T47D (cell line): Measurements from ENCODE around the gene PHTF2.
A peak's percentile ranks its signal among the peaks of the same experiment; 100 is the strongest.

ENCODE experiments used
- DNase-seq, 2 experiments: peaks; one replicate each; pipeline versions ENCODE4 v3.0.0 to v3.0.0-alpha.2; 2011 to 2012; ENCODE audit warnings: low read depth in 1 of 2, low spot score in 1 of 2
- JUND ChIP-seq: IDR thresholded peaks from 2 replicates; pipeline ENCODE4 v1.6.1; 2012; ENCODE audit warnings: low read depth
- in situ Hi-C: cut with HindIII; loops from 2 replicates; pipeline ENCODE4 v1.10.0; 2016; ENCODE audit warnings: low sequenced_read_pairs, low pct_unique_long_range_greater_than_20kb

The PHTF2 gene

DNA sequence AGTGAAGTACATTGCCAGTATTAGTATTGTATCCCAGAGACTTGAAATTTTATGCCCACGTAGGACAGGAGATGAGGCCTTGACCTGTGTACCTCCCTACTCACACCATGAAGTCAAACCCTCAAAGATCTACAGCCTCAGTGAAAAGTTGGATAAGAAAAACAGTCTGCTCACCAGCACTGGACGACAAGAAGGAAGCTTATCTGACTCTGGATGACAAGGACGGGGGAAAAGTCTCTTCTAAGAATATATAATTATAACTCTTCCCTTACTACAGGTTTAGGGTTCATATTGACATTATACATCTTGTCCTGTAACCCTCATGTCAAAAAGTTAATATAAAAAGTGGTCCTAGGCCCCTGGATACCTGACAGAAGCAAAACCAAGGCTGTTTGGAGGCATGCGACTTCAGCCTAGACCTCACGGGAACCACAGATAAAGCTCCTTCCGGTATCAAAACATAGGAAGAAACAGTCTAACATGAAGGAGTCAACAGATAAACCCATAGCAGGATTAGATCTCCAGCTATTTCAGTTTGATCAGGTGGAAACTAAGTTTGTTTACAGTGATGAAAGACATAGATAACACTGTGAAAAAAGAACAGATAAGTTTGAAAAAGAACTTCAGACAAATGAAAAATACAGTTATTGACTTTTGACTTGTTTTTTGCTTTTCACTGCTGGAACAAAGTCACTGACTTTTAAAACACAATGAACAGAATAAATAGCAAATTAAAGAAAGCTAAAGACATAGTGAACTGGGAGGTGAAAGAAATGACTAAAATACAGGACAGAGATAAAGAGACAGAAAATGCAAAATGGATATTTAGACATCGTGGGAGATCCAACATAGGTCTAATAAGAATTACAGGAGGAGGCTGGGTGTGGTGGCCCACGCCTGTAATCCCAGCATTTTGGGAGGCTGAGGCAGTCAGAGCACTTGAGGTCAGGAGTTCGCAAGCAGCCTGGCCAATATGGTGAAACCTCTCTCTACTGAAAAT, 145.9 kb downstream of the PHTF2 start:
- in situ Hi-C loops: no loop called here
- no peak for TF ChIP-seq JUND
- no peak for DNase-seq

DNA sequence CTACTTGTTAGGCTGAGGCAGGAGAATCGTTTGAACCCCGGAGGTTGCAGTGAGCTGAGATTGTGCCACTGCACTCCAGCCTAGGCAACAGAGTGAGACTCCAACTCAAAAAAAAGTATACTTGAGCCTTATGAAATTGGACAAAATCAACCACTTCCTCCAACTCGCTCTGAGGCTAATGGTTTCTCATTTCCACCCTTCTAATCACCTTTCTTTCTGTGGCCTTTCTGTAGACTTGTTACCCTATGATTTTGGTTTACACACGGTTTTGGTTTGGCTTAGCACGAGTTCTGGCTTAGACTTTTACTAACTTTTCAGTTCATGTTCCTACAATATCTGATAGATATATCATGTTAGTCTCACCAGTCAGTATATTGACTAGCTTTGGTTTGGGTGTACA, 152.0 kb downstream of the PHTF2 start:
- TF ChIP-seq JUND: no peak
- no peak for DNase-seq
- in situ Hi-C loops: no loop called here

- DNase-seq: no peak
- in situ Hi-C loops: no loop called here
- no peak for TF ChIP-seq JUND
Measured at GRCh38 chr7:77954773-77955555, 156.4 kb downstream of the PHTF2 start.

DNA sequence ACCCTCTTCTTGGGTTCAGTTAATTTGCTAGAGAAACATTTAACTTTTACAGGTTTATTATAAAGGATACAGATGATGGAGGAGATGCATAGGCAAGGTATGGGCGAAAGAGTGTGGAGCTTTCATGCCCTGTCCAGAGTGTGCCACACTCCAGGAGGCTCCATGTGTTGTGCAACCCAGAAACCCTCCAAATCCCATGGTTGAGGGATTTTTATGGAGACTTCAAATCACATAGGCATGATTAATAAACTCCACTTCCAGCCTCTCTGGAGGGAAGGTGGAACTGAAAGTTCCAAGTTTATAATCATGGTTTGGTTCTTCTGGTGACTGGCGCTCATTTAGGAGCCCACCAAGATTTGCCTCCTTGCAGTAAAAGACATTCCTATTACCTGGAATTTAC, 159.9 kb downstream of the PHTF2 start:
- in situ Hi-C loops: no loop called here
- DNase-seq: no peak
- TF ChIP-seq JUND: no peak

DNA sequence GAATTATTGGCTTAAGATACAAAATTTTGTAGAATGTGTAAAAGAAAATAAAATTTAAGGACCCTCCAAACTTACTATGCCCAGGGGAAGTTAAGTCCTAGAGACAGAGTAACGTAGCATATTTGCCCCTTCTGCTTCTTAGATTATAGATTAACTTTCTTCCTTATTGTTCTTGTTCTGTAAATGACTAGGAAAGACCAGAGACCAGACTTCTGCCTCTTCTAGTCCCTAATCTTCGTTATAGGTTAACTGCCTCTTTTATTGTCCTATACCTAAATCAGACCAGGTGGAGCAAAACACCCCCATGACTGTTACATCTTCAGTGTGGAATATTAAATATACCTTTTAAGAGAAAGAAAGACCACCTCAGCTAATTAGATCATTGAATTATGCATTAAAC, 160.5 kb downstream of the PHTF2 start:
- in situ Hi-C loops: no loop called here
- no peak for TF ChIP-seq JUND
- no peak for DNase-seq

- no peak for TF ChIP-seq JUND
- in situ Hi-C loops: no loop called here
- DNase-seq: no peak
Measured at GRCh38 chr7:77960336-77960735, 161.8 kb downstream of the PHTF2 start.

DNA sequence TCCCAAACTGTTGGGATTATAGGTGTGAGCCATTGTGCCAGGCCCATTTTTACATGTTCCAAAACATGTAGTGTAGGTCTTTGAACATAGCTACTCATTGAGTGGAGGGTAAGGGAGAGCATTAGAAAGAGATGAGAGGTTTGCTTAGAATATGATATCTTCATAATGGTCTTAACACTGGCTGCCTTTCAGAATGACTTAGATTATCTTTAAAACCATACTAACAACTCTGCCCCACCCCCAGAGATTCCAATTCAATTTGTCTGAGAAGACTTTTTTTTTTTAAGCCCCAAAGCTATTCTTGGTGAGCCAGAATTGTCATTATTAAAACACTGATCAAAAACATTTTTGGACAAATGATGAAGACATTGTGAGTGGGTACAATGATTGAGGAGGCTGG, 168.9 kb downstream of the PHTF2 start:
- TF ChIP-seq JUND: no peak
- DNase-seq: no peak
- in situ Hi-C loops: no loop called here

DNA sequence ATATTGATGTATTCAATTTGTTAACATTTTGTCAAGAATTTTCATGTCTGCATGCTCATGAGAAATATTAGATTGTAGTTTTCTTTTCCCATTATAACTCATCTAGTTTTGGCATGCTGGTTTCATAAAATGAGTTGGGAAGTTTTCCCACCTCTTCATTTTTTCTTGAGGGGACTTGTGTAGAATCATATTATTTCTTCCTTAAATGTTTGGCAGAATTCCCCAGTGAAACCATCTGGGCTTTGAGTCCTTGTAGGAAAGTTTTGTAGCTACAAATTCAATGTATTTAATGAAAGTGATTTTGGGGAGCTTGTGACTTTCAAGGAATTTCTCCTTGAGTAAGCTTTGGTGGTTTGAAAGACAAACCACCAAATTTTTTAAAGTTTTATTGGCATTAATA, 173.2 kb downstream of the PHTF2 start:
- TF ChIP-seq JUND: no peak
- in situ Hi-C loops: no loop called here
- no peak for DNase-seq

DNA sequence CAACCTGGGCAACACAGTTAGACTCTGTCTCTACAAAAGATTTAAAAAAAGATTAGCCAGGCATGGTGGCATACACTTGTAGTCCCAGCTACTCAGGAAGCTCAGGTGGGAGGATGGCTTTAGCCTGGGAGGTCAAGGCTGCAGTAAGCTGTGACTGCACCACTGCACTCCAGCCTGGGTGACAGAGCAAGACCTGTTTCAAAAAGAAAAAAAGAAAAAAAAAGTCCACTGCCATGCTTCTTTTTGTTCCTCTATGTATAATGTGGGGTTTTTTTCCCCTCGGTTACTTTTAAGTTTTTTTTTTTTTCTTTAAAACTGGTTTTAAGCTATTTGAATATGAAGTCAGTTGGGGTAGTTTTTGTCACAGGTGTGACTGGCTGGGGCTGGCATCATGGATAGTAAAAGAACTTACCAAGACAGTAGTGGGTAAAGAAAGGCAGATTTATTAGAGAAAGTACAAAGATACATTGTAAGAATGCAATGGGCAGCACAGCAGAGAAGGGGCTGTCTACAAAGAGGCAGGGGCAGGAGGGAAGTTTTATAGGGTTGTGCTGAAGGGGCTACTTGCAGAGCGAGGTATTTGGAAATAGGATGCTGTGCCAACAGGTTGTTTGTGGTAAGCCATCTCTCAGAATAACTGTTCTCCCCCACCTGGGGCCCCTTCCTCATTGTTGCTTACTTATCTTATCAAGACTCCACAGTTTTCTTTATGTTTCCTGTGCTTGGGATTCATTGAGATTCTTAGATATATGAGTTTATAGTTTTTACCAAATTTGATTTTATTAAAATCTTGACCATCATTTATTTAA, 177.3 kb downstream of the PHTF2 start:
- in situ Hi-C loops: no loop called here
- no peak for TF ChIP-seq JUND
- DNase-seq: no peak

- in situ Hi-C loops: no loop called here
- no peak for DNase-seq
- TF ChIP-seq JUND: no peak
Measured at GRCh38 chr7:77979219-77979618, 180.6 kb downstream of the PHTF2 start.

GRCh38 chr7:77980087-77980713, 181.6 kb downstream of the PHTF2 start:
- in situ Hi-C loops: no loop called here
- no peak for TF ChIP-seq JUND
- DNase-seq: no peak

DNA sequence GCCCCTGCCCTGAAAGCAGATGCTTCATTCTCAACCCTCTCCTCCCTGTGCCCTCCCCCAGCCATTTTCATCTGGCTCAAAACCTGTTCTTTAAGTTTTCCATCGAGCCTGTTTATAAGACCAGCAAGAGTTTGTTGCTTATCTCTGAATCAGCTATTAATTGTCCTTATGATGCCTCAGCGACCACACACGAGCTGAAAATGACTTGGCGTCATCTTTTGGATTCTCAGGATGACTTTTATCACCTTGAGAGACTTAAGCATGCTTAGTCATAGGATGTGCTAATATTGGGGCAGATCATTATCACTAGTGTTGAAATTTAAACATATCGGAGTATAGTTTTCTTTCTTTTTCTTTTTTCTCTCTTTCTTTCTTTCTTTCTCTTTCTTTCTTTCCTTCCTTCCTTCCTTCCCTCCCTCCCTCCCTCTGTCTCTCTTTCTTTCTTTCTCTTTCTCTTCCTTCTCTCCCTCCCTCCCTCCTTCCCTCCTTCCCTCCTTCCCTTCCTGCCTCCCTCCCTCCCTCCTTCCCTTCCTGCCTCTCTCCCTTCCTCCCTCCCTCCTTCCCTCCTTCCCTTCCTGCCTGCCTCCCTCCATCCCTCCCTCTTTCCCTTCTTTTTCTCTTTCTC, 184.5 kb downstream of the PHTF2 start:
- TF ChIP-seq JUND: no peak
- DNase-seq: peak in 1 of 2 experiments; percentile 30
- in situ Hi-C loops: no loop called here
